ENCODE results near the gene ADAM12. TPM values are rescaled to one million over a fixed set of nuclear protein-coding genes. Genes with fewer than 3 reads are reported as not detected.

The ADAM12 gene
- total RNA-seq, 1 donor from 2014 or later: 18.4 TPM

- peaks cover 14% of the 10 kb centered on the region for H3K36me3 Mint-ChIP-seq (ENCODE audit: unreplicated experiment)
- H3K4me3 Mint-ChIP-seq (ENCODE audit: unreplicated experiment): no peak overlapping the region
- no peak for TF ChIP-seq CTCF (IDR thresholded peaks at IDR 0.05; ENCODE audit: partially characterized antibody, unreplicated experiment)
- no peak for DNase-seq
- H3K27me3 Mint-ChIP-seq (ENCODE audit: unreplicated experiment): no peaks in the 10 kb centered on the region
- peaks cover 4% of the 10 kb centered on the region for H3K9me3 Mint-ChIP-seq (ENCODE audit: unreplicated experiment)
- peaks cover 8% of the 10 kb centered on the region for H3K4me1 Mint-ChIP-seq (ENCODE audit: low read depth, unreplicated experiment)
- no peak overlapping the region for H3K27ac Mint-ChIP-seq (ENCODE audit: unreplicated experiment)
Measured at GRCh38 chr10:126272526-126272925, 115.8 kb downstream of the ADAM12 start.

GRCh38 chr10:126270111-126270510 lies 118.2 kb downstream of the ADAM12 start:
- Mint-ChIP-seq H3K9me3 (ENCODE audit: unreplicated experiment) (peaks cover 4% of the 10 kb centered on the region), H3K27me3 (ENCODE audit: unreplicated experiment) (peaks cover 2% of the 10 kb centered on the region), H3K36me3 (ENCODE audit: unreplicated experiment) (peaks cover 31% of the 10 kb centered on the region), H3K4me3 (ENCODE audit: unreplicated experiment) (no peak overlapping the region), H3K27ac (ENCODE audit: unreplicated experiment) (no peak overlapping the region), H3K4me1 (ENCODE audit: low read depth, unreplicated experiment) (no peaks in the 10 kb centered on the region)
- DNase-seq: no peak
- TF ChIP-seq CTCF (IDR thresholded peaks at IDR 0.05; ENCODE audit: partially characterized antibody, unreplicated experiment): no peak

GRCh38 chr10:126268013-126268920 lies 120.0 kb downstream of the ADAM12 start:
- no peaks in the 10 kb centered on the region for H3K4me1 Mint-ChIP-seq (ENCODE audit: low read depth, unreplicated experiment)
- DNase-seq: no peak
- no peak for TF ChIP-seq CTCF (IDR thresholded peaks at IDR 0.05; ENCODE audit: partially characterized antibody, unreplicated experiment)
- H3K36me3 Mint-ChIP-seq (ENCODE audit: unreplicated experiment): peaks cover 29% of the 10 kb centered on the region
- peaks cover 2% of the 10 kb centered on the region for H3K27me3 Mint-ChIP-seq (ENCODE audit: unreplicated experiment)
- H3K9me3 Mint-ChIP-seq (ENCODE audit: unreplicated experiment): peaks cover 4% of the 10 kb centered on the region
- H3K27ac Mint-ChIP-seq (ENCODE audit: unreplicated experiment): no peak overlapping the region
- H3K4me3 Mint-ChIP-seq (ENCODE audit: unreplicated experiment): no peak overlapping the region

GRCh38 chr10:126264102-126265018 lies 123.9 kb downstream of the ADAM12 start:
- no peak for DNase-seq
- Mint-ChIP-seq H3K9me3 (ENCODE audit: unreplicated experiment) (peaks cover 4% of the 10 kb centered on the region), H3K4me3 (ENCODE audit: unreplicated experiment) (no peak overlapping the region), H3K27me3 (ENCODE audit: unreplicated experiment) (peaks cover 4% of the 10 kb centered on the region), H3K4me1 (ENCODE audit: low read depth, unreplicated experiment) (no peaks in the 10 kb centered on the region), H3K36me3 (ENCODE audit: unreplicated experiment) (peaks cover 24% of the 10 kb centered on the region), H3K27ac (ENCODE audit: unreplicated experiment) (no peak overlapping the region)
- no peak for TF ChIP-seq CTCF (IDR thresholded peaks at IDR 0.05; ENCODE audit: partially characterized antibody, unreplicated experiment)

Measured in glutamatergic neuron (in vitro differentiated cells).